RPMI7951 (cell line): Measurements from ENCODE around the gene SLC3A2. TPM values are rescaled to one million over a fixed set of nuclear protein-coding genes. Genes with fewer than 3 reads are reported as not detected.

Experiments
- DNase-seq: peaks from one replicate; pipeline ENCODE4 v3.0.0-alpha.2; 2012; ENCODE audit warnings: low read depth
- total RNA-seq: library from RNA; depleted of rRNA; stranded (reverse); fragments of >200 nt; shearing (Covaris generic); gene quantifications from 2 replicates; pipeline ENCODE4 v1.2.3, GENCODE V29; 2014

Gene SLC3A2
- total RNA-seq, 1 experiment from 2014 or later: 85.2 TPM

GRCh38 chr11:62880231-62880802, 379 bp upstream of the SLC3A2 start:
- DNase-seq: peak; percentile 76

DNA sequence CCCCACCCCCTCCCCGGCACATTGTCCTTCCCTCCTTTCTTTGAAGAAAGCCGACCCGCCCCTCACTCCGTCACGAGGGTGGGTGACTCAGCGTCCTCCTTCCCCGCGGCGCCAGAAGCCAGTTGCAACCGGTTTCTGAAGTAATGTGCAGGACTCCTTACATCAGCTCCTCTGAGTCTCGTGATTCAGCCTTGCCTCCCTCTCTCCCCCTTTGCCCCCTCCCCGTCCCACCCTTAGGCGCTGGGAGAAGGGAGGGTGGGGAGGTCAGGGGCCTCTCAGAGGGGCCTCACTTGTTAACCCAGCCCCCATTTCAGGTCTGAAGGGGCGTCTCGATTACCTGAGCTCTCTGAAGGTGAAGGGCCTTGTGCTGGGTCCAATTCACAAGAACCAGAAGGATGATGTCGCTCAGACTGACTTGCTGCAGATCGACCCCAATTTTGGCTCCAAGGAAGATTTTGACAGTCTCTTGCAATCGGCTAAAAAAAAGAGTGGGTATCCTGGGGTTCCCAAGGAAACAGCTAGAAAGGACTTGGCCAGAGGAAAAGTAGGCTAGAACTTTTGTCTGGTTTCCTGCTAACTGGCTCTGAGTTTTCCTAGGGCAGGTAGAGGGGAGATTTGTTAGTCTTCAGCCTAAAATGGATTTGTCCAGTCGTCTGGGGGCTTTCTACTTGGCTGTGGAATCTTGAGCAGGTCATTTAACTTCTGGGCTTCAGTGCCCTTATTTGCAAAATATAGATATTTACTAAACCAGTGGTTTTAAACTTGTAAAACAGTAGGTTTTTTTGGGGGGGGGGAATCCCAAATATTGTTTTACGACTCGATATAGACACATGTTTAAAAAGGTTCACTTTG, 1.1 kb downstream of the SLC3A2 start:
- DNase-seq: peak; percentile 96

DNA sequence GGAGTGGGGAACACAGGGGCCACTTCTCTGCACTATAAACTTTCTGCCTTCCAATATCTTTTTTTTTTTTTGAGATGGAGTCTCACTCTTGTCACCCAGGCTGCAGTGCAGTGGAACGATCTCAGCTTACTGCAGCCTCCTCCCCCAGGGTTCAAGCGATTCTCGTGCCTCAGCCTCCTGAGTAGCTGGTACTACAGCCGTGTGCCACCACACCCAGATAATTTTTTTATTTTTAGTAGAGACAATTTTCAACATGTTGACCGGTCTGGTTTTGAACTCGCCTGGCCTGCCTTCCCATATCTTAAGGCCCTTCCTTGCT, 1.7 kb downstream of the SLC3A2 start:
- DNase-seq: no peak

DNA sequence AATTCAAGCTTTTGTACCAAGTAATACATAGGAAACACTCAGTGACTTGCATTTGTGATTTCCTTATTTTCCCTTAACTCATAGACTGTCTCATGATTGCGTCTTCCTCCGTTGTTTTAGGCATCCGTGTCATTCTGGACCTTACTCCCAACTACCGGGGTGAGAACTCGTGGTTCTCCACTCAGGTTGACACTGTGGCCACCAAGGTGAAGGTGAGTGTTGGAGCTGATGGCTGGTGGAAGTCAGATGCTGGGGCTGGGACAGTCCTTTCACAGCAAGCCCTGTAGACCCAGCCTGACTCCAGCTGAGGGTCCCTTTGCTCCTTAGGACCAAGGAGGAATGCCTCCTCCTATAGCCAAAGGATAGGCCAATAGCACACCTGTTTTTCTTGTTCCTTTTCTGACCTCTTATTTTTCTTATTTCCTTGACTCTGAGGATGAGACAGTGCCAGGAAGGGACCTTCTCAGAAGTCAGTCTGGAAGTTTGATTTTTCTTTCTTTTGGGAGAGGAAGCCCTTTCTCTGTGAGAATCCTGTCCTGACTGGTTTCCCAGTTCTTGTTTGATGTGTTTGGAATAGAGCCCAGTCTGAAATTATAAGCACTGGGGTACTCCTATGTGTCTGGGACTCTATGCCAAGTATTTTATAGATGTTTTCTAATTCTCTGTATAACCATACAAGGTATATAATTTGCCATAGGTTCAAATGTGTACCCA, 2.2 kb downstream of the SLC3A2 start:
- DNase-seq: no peak

DNA sequence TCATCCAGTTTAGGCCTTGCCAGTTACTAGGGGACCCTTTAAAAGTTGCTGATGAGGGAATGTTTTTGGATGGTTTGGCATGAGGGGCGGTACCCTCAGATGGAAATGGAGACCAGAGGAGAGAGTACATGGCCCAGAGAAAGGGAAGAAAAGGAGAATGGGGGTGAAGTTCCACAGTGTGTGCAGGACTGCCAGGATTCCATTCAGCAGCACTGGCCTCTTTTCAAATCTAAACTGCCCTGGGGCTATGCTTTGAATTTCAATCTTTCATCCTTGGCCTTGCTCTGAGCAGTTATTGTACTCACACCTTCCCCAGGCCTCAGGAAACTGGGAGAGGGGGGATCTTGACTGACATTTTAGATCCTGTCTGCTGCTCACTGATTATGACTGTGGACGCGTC, 3.0 kb downstream of the SLC3A2 start:
- peak; percentile 48 for DNase-seq

DNA sequence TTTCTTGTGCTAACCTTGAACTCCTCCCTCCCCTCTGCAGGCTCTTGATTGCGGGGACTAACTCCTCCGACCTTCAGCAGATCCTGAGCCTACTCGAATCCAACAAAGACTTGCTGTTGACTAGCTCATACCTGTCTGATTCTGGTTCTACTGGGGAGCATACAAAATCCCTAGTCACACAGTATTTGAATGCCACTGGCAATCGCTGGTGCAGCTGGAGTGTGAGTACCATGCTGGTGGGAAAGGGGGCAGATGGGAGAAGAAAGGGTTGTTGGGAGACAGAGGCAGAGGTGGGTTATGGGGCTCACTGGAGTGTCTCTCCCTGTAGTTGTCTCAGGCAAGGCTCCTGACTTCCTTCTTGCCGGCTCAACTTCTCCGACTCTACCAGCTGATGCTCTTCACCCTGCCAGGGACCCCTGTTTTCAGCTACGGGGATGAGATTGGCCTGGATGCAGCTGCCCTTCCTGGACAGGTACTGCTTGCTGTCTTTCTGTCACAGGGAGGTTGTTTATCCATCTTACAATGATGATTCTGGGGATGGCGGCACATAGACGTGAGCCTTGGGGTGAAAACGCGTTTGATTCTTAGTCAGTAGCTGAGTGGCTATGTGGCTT, 4.5 kb downstream of the SLC3A2 start:
- no peak for DNase-seq

DNA sequence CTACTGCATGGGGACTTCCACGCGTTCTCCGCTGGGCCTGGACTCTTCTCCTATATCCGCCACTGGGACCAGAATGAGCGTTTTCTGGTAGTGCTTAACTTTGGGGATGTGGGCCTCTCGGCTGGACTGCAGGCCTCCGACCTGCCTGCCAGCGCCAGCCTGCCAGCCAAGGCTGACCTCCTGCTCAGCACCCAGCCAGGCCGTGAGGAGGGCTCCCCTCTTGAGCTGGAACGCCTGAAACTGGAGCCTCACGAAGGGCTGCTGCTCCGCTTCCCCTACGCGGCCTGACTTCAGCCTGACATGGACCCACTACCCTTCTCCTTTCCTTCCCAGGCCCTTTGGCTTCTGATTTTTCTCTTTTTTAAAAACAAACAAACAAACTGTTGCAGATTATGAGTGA, 7.7 kb downstream of the SLC3A2 start:
- DNase-seq: no peak

DNA sequence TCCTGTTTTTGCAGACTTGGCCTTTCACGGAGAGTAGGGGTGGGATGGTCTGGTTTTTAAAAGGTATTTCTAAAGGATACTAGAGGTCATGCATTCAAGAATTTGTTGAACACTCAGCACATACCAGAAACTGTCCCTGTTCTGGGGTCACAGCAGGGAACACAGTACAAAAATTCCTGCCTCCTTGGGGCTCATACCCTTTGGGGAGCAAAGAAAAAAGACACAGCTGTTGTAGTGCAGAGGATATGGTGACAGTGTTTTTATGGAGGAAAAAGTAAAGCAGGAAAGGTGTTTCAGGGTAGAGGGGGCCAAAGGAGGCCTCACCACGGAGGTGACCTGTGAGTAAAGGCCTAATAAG, 8.4 kb downstream of the SLC3A2 start:
- no peak for DNase-seq

DNA sequence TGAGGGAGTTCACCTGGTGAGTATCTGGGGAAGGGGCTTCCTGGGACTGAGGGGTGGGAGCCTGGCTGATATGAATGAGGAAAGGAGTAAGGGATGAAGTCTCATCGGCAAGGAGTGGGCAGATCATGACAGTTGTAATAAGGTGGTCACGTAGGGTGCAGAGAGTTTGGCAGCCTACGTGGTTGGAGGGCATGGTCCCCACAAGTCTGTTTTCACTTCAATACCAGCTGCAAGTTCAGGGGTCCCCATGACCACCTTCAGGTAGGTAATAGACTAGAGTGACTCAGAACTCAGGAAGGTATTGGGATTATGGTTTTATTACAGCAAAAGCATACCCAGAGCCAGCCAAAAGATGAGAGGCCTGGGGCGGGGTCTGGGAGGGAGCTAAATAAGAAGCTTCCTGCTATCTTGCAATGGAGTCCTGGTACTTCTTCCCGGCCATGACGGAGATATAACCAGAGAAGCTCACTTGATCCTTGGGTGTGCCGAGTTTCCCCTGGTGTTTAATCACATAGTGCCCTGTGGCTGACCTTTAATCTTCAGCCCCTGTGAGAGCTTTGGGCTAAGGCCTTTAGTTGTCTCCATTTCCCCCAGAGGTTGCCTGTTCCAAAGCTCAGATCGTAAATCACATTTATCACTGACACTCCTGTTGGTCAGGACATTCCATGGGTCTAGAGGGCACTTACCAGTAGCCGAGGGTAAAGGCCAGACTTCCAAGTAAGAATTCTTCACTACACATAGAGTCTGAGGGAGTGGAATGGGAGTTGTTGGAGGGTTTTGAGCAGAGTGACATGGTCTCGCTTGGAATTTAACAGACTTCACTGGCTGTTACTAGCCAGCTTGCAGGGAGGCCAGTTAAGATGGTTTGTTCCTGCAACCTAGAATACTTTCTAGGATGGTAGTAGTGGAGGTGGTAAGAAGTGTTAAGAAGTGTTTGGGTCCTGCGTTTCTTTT, 9.1 kb downstream of the SLC3A2 start:
- DNase-seq: no peak

GRCh38 chr11:62892077-62892922, 11.6 kb downstream of the SLC3A2 start:
- DNase-seq: no peak

DNA sequence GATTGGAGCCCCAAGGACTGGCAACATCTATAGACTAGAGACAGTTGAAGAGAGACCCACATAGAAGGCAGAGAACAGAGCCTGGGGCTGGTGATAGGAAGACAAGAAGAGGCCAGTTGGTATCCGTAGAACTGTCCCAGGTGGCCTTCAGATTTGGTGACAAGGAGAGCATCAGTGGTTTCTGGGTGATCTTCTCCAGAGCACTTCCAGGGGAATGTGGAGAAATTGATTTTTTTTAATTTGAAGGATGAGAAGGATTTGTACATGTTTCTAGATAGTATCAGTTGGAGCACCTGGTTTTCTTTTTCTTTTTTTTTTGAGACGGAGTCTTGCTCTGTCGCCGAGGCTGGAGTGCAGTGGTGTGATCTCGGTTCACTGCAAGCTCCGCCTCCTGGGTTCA, 14.8 kb downstream of the SLC3A2 start:
- DNase-seq: no peak

DNA sequence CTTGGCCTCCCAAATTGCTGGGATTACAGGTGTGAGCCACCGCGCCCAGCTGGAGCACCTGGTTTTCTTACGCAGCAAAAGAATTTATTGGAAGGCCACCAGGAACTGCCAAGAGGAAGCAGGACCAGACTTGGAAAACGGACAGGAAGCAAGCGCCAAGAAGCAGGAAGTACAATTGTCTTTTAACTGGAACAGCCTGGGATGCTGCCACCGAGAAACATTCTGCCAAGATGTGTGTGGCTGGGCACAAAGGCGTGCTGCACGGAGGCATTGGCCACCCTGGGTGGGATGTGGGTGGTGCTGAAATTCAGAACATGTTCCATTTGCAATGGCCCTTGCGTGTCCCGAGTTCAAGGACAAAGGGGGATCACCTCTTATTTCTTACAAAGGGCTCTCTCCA, 15.4 kb downstream of the SLC3A2 start:
- DNase-seq: no peak

- no peak for DNase-seq
Observed at GRCh38 chr11:62897311-62897710, 16.6 kb downstream of the SLC3A2 start.

DNA sequence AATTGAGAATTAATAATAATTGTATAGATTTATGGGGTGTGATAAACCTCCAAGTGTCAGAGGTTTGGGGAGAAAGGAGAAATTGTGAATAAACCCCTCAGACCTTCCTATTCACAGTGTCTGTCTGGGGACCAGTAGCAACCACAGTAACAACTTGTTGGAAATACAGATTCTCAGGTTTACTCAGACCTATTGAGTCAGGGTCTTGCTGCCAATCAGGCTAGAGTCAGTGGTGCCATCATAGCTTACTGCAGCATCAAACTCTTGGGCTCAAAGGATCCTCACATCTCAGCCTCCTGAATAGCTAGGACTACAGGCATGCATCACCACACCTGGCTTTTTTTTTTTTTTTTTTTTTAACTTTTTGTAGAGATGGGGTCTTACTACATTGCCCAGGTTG, 17.3 kb downstream of the SLC3A2 start:
- no peak for DNase-seq

- no peak for DNase-seq
Observed at GRCh38 chr11:62902932-62903331, 22.2 kb downstream of the SLC3A2 start.

- peak; percentile 36 for DNase-seq
Observed at GRCh38 chr11:62905296-62905695, 24.6 kb downstream of the SLC3A2 start.

GRCh38 chr11:62905927-62906531, 25.3 kb downstream of the SLC3A2 start:
- peak; percentile 71 for DNase-seq

DNA sequence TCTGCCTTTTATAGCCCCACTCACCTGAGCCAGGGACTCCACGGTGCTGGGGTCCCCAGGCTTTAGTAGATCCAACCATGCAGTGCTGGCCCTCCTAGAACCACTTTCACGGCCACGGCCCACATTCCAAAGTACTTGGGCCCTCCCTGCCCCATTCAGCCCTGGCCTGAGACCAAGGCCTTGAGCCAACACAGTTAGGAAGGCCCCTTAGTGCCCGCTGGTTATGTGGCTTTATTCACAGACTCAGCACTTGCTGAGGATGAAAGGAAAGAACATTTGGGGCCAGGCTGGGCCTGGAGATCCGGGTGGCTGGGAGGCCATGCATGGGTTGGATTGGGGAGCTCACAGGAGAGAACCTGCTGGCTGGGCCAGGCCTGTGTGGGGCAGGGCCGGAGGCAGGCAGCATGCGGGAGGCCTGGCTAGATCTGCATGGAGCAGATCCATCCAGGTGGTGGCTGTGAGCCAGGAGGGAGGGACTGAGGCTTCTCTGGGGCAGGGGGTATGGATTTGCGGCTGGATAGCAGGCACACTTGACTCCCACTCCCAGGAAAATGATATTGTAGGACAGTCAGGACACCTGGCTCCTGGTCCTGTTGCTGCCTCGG, 27.9 kb downstream of the SLC3A2 start:
- no peak for DNase-seq

GRCh38 chr11:62909107-62909894, 28.6 kb downstream of the SLC3A2 start:
- peak; percentile 57 for DNase-seq
